K562 (cell line): Measurements from ENCODE around the gene OSGEPL1. TPM values are rescaled to one million over a fixed set of nuclear protein-coding genes. Genes with fewer than 3 reads are reported as not detected.

Experiments used
- ATAC-seq: fragments of 200-7000 bp; cut with Tn5 transposase; 3 replicates; pipeline ENCODE4 v1.9.1; 2020; ENCODE audit warnings: moderate library complexity
- BruUV-seq: library from RNA; stranded (reverse); fragments of 400-500 nt; replicated peaks from 2 replicates; lab custom pipeline; 2021; lab: Mats Ljungman, UMichigan
- CTCF ChIA-PET: fragments of 300-600 bp; formaldehyde crosslinking; extraction: SDS; loops from one replicate; lab custom pipeline; 2021; ENCODE audit warnings: low intra/inter-chr PET ratio; lab: Yijun Ruan, JAX
- POLR2A ChIA-PET: fragments of 300-600, 350-650 bp; sonication (Branson Sonifier 250); formaldehyde crosslinking; extraction: SDS; loops from one replicate; lab custom pipeline; 2021; ENCODE audit warnings: antibody characterized with exemption, inconsistent platforms; lab: Yijun Ruan, JAX
- DNase-seq, 4 experiments: peaks; one replicate each; pipeline versions ENCODE4 v3.0.0 to v3.0.0-alpha.2; 2011 to 2018; ENCODE audit warnings: low spot score in 3 of 4, mixed read lengths in 3 of 4; ENCODE audit errors: extremely low read depth in 1 of 4
- FAIRE-seq: peaks from 2 replicates; lab custom pipeline; 2011; peaks lifted over from hg19 to GRCh38; lab: Jason Lieb, UNC
- H2AFZ ChIP-seq: 2 replicates; pipeline ENCODE4 v1.6.0; 2011; ENCODE audit warnings: low read depth, low read length, control low read depth, inconsistent platforms
- H3K27ac ChIP-seq: fragments of 200-600 bp; 3 replicates; pipeline ENCODE4 v1.8.0; 2011; ENCODE audit warnings: low read depth, mild to moderate bottlenecking, control low read depth, inconsistent platforms, low read length, moderate library complexity, mixed read lengths; ENCODE audit errors: extremely low read depth
- H3K27me3 ChIP-seq, 2 experiments: fragments of 300-600 bp in 1 of 2; 2 replicates in 1 of 2; 3 replicates in 1 of 2; pipeline versions ENCODE4 v1.6.0 to v1.8.0; 2011; ENCODE audit warnings: inconsistent platforms in 2 of 2, low read length in 2 of 2, mild to moderate bottlenecking in 1 of 2, mixed read lengths in 1 of 2, moderate library complexity in 1 of 2; ENCODE audit not compliant: control insufficient read depth in 2 of 2, insufficient read depth in 2 of 2
- H3K36me3 ChIP-seq: fragments of 300-600 bp; 3 replicates; pipeline ENCODE4 v1.8.0; 2011; ENCODE audit warnings: mild to moderate bottlenecking, low read length, inconsistent platforms; ENCODE audit not compliant: control insufficient read depth, insufficient read depth
- H3K4me1 ChIP-seq, 2 experiments: fragments of 200-600 bp in 1 of 2; replicated peaks in 1 of 2; 2 replicates in 1 of 2; 3 replicates in 1 of 2; pipeline versions ENCODE4 v1.5.1 to v1.8.0; 2011; ENCODE audit warnings: inconsistent platforms in 2 of 2, low read length in 2 of 2, mild to moderate bottlenecking in 1 of 2, mixed read lengths in 1 of 2, moderate library complexity in 1 of 2; ENCODE audit not compliant: control insufficient read depth in 2 of 2, insufficient read depth in 2 of 2
- H3K4me2 ChIP-seq: 2 replicates; pipeline ENCODE4 v1.6.1; 2011; ENCODE audit warnings: low read length, control low read depth, inconsistent platforms, mixed read lengths; ENCODE audit not compliant: insufficient read depth
- H3K4me3 ChIP-seq: fragments of 200-600 bp; sonication (generic), shearing (Covaris generic); 2 replicates; pipeline ENCODE4 v1.5.1; 2016; ENCODE audit warnings: control low read depth, inconsistent platforms
- H3K79me2 ChIP-seq: fragments of 200-600 bp; 3 replicates; pipeline ENCODE4 v1.8.0; 2011; ENCODE audit warnings: low read length, inconsistent platforms; ENCODE audit not compliant: control insufficient read depth, insufficient read depth
- H3K9ac ChIP-seq, 2 experiments: 2 replicates each; pipeline versions ENCODE4 v1.6.0 to v1.6.1; 2011; ENCODE audit warnings: low read depth in 2 of 2, low read length in 2 of 2, control low read depth in 1 of 2, inconsistent platforms in 1 of 2, mild to moderate bottlenecking in 1 of 2, mixed read lengths in 1 of 2; ENCODE audit not compliant: insufficient read depth in 1 of 2
- H3K9me1 ChIP-seq: one replicate; pipeline ENCODE4 v1.6.0; 2011; ENCODE audit warnings: inconsistent platforms, mild to moderate bottlenecking, low read length, moderate library complexity; ENCODE audit not compliant: control insufficient read depth, insufficient read depth
- H3K9me3 ChIP-seq: replicated peaks from 2 replicates; pipeline ENCODE4 v1.5.1; 2011; ENCODE audit warnings: low read depth, low read length, inconsistent platforms; ENCODE audit not compliant: control insufficient read depth, insufficient read depth
- H4K20me1 ChIP-seq: replicated peaks from 2 replicates; pipeline ENCODE4 v1.6.1; 2011; ENCODE audit warnings: low read length, inconsistent platforms, mixed read lengths; ENCODE audit not compliant: control insufficient read depth, insufficient read depth
- C11orf30 ChIP-seq: fragments of 450-650 bp; IDR thresholded peaks from 2 replicates; pipeline ENCODE4 v1.6.1; 2016; ENCODE audit warnings: low read depth, mild to moderate bottlenecking
- CBX3 ChIP-seq, 2 experiments: IDR thresholded peaks; 1 replicate in 1 of 2; 2 replicates in 1 of 2; pipeline ENCODE4 v1.6.1; 2012; ENCODE audit warnings: inconsistent platforms in 2 of 2, low read length in 2 of 2, borderline replicate concordance in 1 of 2, control low read depth in 1 of 2
- CREM ChIP-seq: IDR thresholded peaks from 2 replicates; pipeline ENCODE4 v1.6.1; 2014; ENCODE audit warnings: antibody characterized with exemption, low read depth
- ETV1 ChIP-seq: fragments of 450-650 bp; conservative IDR thresholded peaks from 2 replicates; pipeline ENCODE4 v1.6.1; 2016; ENCODE audit warnings: missing genetic modification characterization, control low read depth, low read depth, missing compliant biosample characterization
- FOSL1 ChIP-seq: fragments of 200-800 bp; sonication (Bioruptor generic); conservative IDR thresholded peaks from 2 replicates; pipeline ENCODE4 v1.6.1; 2016; ENCODE audit warnings: missing genetic modification characterization, missing compliant biosample characterization
- MAFF ChIP-seq: IDR thresholded peaks from 2 replicates; pipeline ENCODE4 v1.6.1; 2012; ENCODE audit warnings: low read length, improper control_type of control experiment
- MAFK ChIP-seq: IDR thresholded peaks from 2 replicates; pipeline ENCODE4 v1.6.1; 2011; ENCODE audit warnings: low read length, improper control_type of control experiment
- NFRKB ChIP-seq: fragments of 450-650 bp; IDR thresholded peaks from 2 replicates; pipeline ENCODE4 v1.6.1; 2016; ENCODE audit warnings: low read depth
- PCBP1 ChIP-seq: fragments of 200-400 bp; formaldehyde crosslinking; IDR thresholded peaks from 2 replicates; pipeline ENCODE4 v1.6.1; 2018; ENCODE audit warnings: mild to moderate bottlenecking, low read depth, low read length; ENCODE audit not compliant: poor library complexity, severe bottlenecking
- POLR3A ChIP-seq: IDR thresholded peaks from 2 replicates; pipeline ENCODE4 v1.6.1; 2011; ENCODE audit warnings: borderline replicate concordance, mild to moderate bottlenecking, moderate library complexity; ENCODE audit not compliant: insufficient read length, insufficient read depth; ENCODE audit errors: extremely low read depth
- TFAM ChIP-seq: fragments of 250-450 bp; sonication (Bioruptor Pico); conservative IDR thresholded peaks from 2 replicates; pipeline ENCODE4 v1.5.0; 2021; ENCODE audit warnings: mild to moderate bottlenecking, moderate library complexity
- ZFP36 ChIP-seq: fragments of 150-350 bp; IDR thresholded peaks from 2 replicates; pipeline ENCODE4 v1.6.1; 2018; ENCODE audit warnings: low read length, low read depth; ENCODE audit not compliant: partially characterized antibody
- ZFX ChIP-seq: sonication (generic); formaldehyde crosslinking; IDR thresholded peaks from 2 replicates; pipeline ENCODE4 v1.8.0; 2022; ENCODE audit warnings: mild to moderate bottlenecking, missing genetic modification reagents, moderate library complexity
- ZNF133 ChIP-seq: fragments of 250-450 bp; sonication (Bioruptor Pico); IDR thresholded peaks from 2 replicates; pipeline ENCODE4 v1.4.0; 2020; ENCODE audit warnings: mild to moderate bottlenecking
- ZNF316 ChIP-seq: fragments of 450-650 bp; IDR thresholded peaks from 2 replicates; pipeline ENCODE4 v1.6.1; 2016
- ZNF584 ChIP-seq: fragments of 200-800 bp; sonication (Bioruptor generic); IDR thresholded peaks from 2 replicates; pipeline ENCODE4 v1.6.1; 2016; ENCODE audit warnings: low read depth, mild to moderate bottlenecking, missing genetic modification characterization, missing compliant biosample characterization
- WGBS: fragments of 100-300 bp; shearing (Covaris generic); methylation state at CpG from one replicate; pipeline ENCODE4 v1.1.6; 2016; ENCODE audit warnings: low coverage, mixed read lengths; ENCODE audit not compliant: insufficient coverage; ENCODE audit errors: missing lambda C conversion rate; 5-methylcytosine and 5-hydroxymethylcytosine counted together
- in situ Hi-C: fragments of 300-500 bp; cut with MboI; formaldehyde crosslinking; loops from 4 replicates; pipeline ENCODE4 v1.15.0; 2018; ENCODE audit warnings: inconsistent platforms, mixed read lengths
- intact Hi-C: fragments of 100-400 bp; cut with micrococcal nuclease; formaldehyde crosslinking; loops from 2 replicates; pipeline ENCODE4 v1.14.2; 2022
- polyA plus RNA-seq, 8 experiments: library from polyadenylated mRNA; depleted of rRNA in 4 of 8; stranded (reverse) in 5 of 8; unstranded in 3 of 8; fragments of >200 nt; fragmentation: Nextera tagmentation in 2 of 8; fragmentation: Illumina TruSeq in 1 of 8; extraction: Ambion mirVana in 2 of 8; extraction: Trizol in 1 of 8; gene quantifications; 2 replicates each; pipeline versions ENCODE4 v1.2.1 to v1.2.3, GENCODE V29; 2011 to 2014; ENCODE audit warnings: inconsistent platforms in 1 of 8, missing spikeins in 1 of 8
- total RNA-seq, 7 experiments: library from RNA; depleted of rRNA in 6 of 7; stranded (reverse); fragments of >200 nt in 6 of 7; fragmentation: Illumina TruSeq in 2 of 7; extraction: Trizol in 2 of 7; gene quantifications; 2 replicates each; pipeline versions ENCODE4 v1.2.1 to v1.2.3, GENCODE V29; 2011 to 2021; ENCODE audit warnings: low replicate concordance in 1 of 7
- TF ChIP-seq, protein P1 (sequence below): fragments of 250-450 bp; sonication (Bioruptor Pico); IDR thresholded peaks from 2 replicates; pipeline ENCODE4 v1.5.0; 2022; ENCODE audit warnings: mild to moderate bottlenecking

OSGEPL1 gene
- total and polyA plus RNA-seq, 9 of the 15 experiments (the other 6 are each of a cell fraction or from before 2014, with no cell fraction given) = 2.5 to 10.8 (median 6.5) TPM

DNA sequence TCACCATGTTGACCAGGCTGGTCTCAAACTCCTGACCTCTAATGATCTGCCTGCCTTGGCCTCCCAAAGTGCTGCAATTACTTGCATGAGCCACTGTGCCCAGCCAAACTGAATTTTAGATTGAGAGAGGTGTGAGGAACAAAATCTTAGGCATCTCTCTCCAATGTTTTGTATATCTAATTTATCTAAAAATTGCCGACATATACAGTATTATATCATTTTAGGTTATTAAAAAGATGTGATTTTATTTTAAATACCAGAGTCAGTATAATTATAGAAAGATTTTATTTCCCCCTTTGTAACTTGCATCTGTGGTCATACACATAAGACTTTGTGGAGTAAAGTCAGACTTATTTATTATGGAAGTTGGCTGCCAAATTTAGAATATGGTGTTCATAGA is 31.7 kb upstream of the OSGEPL1 start:
- CTCF ChIA-PET = interaction anchor here (0.6 kb wide), 1 partner anchor 716 kb away, joined by 10 read pairs; no protein-coding TSS in a partner anchor
- FAIRE-seq = no peak

DNA sequence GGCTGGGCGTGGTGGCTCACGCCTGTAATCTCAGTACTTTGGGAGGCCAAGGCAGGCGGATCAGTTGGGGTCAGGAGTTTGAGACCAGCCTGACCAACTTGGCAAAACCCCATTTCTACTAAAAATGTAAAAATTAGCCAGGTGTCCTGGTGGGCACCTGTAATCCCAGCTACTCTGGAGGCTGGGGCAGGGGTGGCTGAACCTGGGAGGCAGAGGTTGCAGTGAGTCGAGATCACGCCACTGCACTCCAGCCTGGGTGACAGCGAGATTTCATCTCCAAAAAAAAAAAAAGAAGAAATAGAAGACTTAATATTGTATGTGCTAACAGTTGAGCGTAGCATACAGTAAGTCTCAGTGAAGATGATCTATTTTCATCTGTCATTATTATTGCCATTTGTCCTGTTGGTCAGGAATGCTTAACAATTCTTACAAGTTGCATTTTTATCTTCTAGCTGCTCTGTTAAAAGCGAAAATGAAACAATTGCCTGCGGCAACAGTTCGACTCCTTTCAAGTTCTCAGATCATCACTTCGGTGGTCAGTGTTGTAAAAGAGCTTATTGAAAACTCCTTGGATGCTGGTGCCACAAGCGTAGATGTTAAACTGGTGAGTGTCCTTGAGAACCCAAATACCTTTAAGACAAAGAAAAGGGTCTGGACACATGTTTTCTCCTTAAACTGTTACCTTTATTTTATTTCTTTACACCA is 28.9 kb upstream of the OSGEPL1 start:
- H3K79me2 ChIP-seq = peaks cover 34% of the 10 kb centered on the region
- H3K4me1 ChIP-seq = no peaks in the 10 kb centered on the region
- H3K27me3 ChIP-seq = no peaks in the 10 kb centered on the region
- ChIA-PET POLR2A (interaction anchor here (0.5 to 0.6 kb wide), 2 partner anchors 132 to 427 kb away, joined by 3 to 4 read pairs; no protein-coding TSS in a partner anchor), CTCF (no interaction called here)
- H3K9me1 ChIP-seq = no peaks in the 10 kb centered on the region
- no peak for ATAC-seq
- H2AFZ ChIP-seq = no peak overlapping the region
- no peak for DNase-seq
- peaks cover 71% of the 10 kb centered on the region for H3K36me3 ChIP-seq
- 93% methylated on average over 8 of the region's 12 CpGs for WGBS
- BruUV-seq = no TSS peak
- no peaks in the 10 kb centered on the region for H3K9me3 ChIP-seq
- no peak for FAIRE-seq
- no peak overlapping the region for H3K4me3 ChIP-seq
- intact Hi-C loops (no loop called here), in situ Hi-C loops (no loop called here)
- H3K9ac ChIP-seq = no peak overlapping the region
- no peak overlapping the region for H3K27ac ChIP-seq
- no peaks in the 10 kb centered on the region for H4K20me1 ChIP-seq
- H3K4me2 ChIP-seq = no peak overlapping the region
- TF ChIP-seq CBX3 (IDR thresholded peaks at IDR 0.05; ENCODE audit: borderline replicate concordance in 1 of 2, low read length in 2 of 2) (no peak), ZNF133 (CRISPR knock-in tag) (no peak), ZFP36 (no peak), POLR3A (no peak), NFRKB (no peak), ZFX (CRISPR knock-in tag) (no peak), ETV1 (no peak), CREM (no peak), TFAM (no peak), FOSL1 (no peak), PCBP1 (no peak)
- TF ChIP-seq, protein P1, sequence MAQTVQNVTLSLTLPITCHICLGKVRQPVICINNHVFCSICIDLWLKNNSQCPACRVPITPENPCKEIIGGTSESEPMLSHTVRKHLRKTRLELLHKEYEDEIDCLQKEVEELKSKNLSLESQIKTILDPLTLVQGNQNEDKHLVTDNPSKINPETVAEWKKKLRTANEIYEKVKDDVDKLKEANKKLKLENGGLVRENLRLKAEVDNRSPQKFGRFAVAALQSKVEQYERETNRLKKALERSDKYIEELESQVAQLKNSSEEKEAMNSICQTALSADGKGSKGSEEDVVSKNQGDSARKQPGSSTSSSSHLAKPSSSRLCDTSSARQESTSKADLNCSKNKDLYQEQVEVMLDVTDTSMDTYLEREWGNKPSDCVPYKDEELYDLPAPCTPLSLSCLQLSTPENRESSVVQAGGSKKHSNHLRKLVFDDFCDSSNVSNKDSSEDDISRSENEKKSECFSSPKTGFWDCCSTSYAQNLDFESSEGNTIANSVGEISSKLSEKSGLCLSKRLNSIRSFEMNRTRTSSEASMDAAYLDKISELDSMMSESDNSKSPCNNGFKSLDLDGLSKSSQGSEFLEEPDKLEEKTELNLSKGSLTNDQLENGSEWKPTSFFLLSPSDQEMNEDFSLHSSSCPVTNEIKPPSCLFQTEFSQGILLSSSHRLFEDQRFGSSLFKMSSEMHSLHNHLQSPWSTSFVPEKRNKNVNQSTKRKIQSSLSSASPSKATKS (CRISPR knock-in tag) = no peak

More for the DNA sequence above, 31.7 kb upstream of the OSGEPL1 start:
- H4K20me1 ChIP-seq = no peaks in the 10 kb centered on the region
- no peaks in the 10 kb centered on the region for H3K4me1 ChIP-seq
- H3K27me3 ChIP-seq = no peaks in the 10 kb centered on the region
- no peak overlapping the region for H3K9ac ChIP-seq
- 100% methylated on average over 1 of the region's 1 CpG for WGBS
- no peaks in the 10 kb centered on the region for H3K9me1 ChIP-seq
- peaks cover 69% of the 10 kb centered on the region for H3K36me3 ChIP-seq
- H3K27ac ChIP-seq = no peak overlapping the region
- H3K79me2 ChIP-seq = peaks cover 10% of the 10 kb centered on the region; the same call in 2 of the 3 replicates
- POLR2A ChIA-PET = no interaction called here
- H2AFZ ChIP-seq = no peak overlapping the region
- H3K4me3 ChIP-seq = no peak overlapping the region
- DNase-seq = no peak
- ATAC-seq = no peak
- TF ChIP-seq ZNF584 (CRISPR knock-in tag) (no peak), MAFK (peak; percentile 46; the same call in 1 of the 2 replicates), C11orf30 (peak; percentile 40), ZNF316 (peak; percentile 69), MAFF (peak; percentile 7; the same call in 1 of the 2 replicates)
- intact Hi-C loops (no loop called here), in situ Hi-C loops (no loop called here)
- no TSS peak for BruUV-seq
- H3K4me2 ChIP-seq = no peak overlapping the region
- H3K9me3 ChIP-seq = no peaks in the 10 kb centered on the region
